Brain microvascular endothelial cell (primary cell): Measurements from ENCODE around the gene ZBTB21.

Experiments
- DNase-seq: peaks from one replicate; pipeline ENCODE4 v3.0.0-alpha.2; 2020
- H3K27ac ChIP-seq: fragments of 250-450 bp; sonication (Bioruptor Pico); 2 replicates; pipeline ENCODE4 v1.5.1; 2020; ENCODE audit warnings: mild to moderate bottlenecking, moderate library complexity
- H3K27me3 ChIP-seq: fragments of 250-450 bp; sonication (Bioruptor Pico); replicated peaks from 2 replicates; pipeline ENCODE4 v1.5.1; 2020; ENCODE audit warnings: mild to moderate bottlenecking
- H3K36me3 ChIP-seq: fragments of 250-450 bp; sonication (Bioruptor Pico); replicated peaks from 2 replicates; pipeline ENCODE4 v1.5.1; 2020; ENCODE audit warnings: mild to moderate bottlenecking
- H3K4me3 ChIP-seq: 2 replicates; pipeline ENCODE4 v1.5.1; 2011; ENCODE audit warnings: low read depth, mild to moderate bottlenecking, control low read depth, low read length, moderate library complexity
- CTCF ChIP-seq: IDR thresholded peaks from 2 replicates; pipeline ENCODE4 v1.5.1; 2011; ENCODE audit warnings: low read depth, mild to moderate bottlenecking, moderate library complexity, low read length, control low read depth, inconsistent platforms; ENCODE audit errors: missing control alignments
- in situ Hi-C: cut with HindIII; loops from 2 replicates; pipeline ENCODE4 v1.10.0; 2017; ENCODE audit warnings: low sequenced_read_pairs, low pct_ligation_motif_present

The ZBTB21 gene

GRCh38 chr21:42027822-42028765, 17.9 kb upstream of the ZBTB21 start:
- in situ Hi-C loops, result no loop called here
- Histone ChIP-seq H3K36me3 (no peaks in the 10 kb centered on the region), H3K4me3 (no peak overlapping the region), H3K27me3 (no peaks in the 10 kb centered on the region), H3K27ac (no peak overlapping the region)
- no peak for TF ChIP-seq CTCF
- DNase-seq, result no peak

GRCh38 chr21:42027085-42027821, 17.1 kb upstream of the ZBTB21 start:
- Histone ChIP-seq H3K36me3 (no peaks in the 10 kb centered on the region), H3K27ac (no peak overlapping the region), H3K27me3 (no peaks in the 10 kb centered on the region), H3K4me3 (no peak overlapping the region)
- no peak for TF ChIP-seq CTCF
- DNase-seq, result no peak
- in situ Hi-C loops, result no loop called here

- in situ Hi-C loops, result no loop called here
- H3K36me3 ChIP-seq, result no peaks in the 10 kb centered on the region
- H3K27ac ChIP-seq, result no peak overlapping the region
- TF ChIP-seq CTCF, result no peak
- no peak overlapping the region for H3K4me3 ChIP-seq
- no peaks in the 10 kb centered on the region for H3K27me3 ChIP-seq
- no peak for DNase-seq
These were observed 15.9 kb upstream of the ZBTB21 start for GRCh38 chr21:42026082-42026435.

DNA sequence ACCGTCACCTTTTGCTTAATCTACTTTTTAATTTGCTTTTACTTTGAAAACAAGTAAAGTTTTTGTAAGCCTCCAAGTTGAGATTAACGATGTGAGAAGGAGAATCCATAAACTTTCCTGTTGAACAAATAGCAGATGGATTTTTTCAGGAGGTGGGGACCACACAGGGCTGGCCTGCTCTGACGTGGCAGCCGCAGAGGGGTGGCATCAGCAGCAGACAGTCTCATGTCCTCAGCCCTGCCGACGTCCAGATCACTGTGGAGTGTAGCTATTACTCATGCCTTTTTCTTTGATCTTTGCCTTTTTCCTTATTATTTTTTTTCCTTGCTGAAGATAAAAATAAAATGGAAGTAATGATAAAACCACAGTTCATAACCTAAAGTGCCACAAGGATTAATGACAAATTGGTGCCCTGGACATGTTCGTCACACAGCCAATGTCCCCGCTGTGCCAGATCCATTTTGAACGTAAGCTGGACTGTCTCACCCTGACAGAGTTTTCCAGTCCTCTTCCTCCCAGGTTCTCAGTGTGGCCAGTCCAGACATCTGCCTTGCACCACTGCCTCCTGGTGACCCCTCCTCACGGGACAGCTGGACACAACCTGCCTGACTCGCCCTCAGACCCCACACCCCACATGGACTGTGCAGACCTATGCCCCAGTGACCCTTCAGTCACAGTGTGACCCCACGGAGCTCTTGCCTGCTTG, 15.4 kb upstream of the ZBTB21 start:
- in situ Hi-C loops, result no loop called here
- Histone ChIP-seq H3K27ac (no peak overlapping the region), H3K4me3 (no peak overlapping the region), H3K36me3 (no peaks in the 10 kb centered on the region), H3K27me3 (no peaks in the 10 kb centered on the region)
- peak; percentile 59 for DNase-seq
- no peak for TF ChIP-seq CTCF

- in situ Hi-C loops, result no loop called here
- no peak for DNase-seq
- TF ChIP-seq CTCF, result no peak
- H3K36me3 ChIP-seq, result no peaks in the 10 kb centered on the region
- H3K27me3 ChIP-seq, result no peaks in the 10 kb centered on the region
- H3K4me3 ChIP-seq, result no peak overlapping the region
- H3K27ac ChIP-seq, result no peak overlapping the region
These were observed 12.7 kb upstream of the ZBTB21 start for GRCh38 chr21:42022906-42023305.
